EH (cell line): ENCODE measurements around the gene CDC42EP3.

Experiments used
- DNase-seq: peaks from one replicate; pipeline ENCODE4 v3.0.0-alpha.2; 2015; ENCODE audit warnings: low read depth

The CDC42EP3 gene

GRCh38 chr2:37683921-37684780 is 12.7 kb upstream of the CDC42EP3 start:
- no peak for DNase-seq

GRCh38 chr2:37683241-37683640 is 11.8 kb upstream of the CDC42EP3 start:
- DNase-seq: no peak

GRCh38 chr2:37682473-37682872 is 11.0 kb upstream of the CDC42EP3 start:
- no peak for DNase-seq

GRCh38 chr2:37681587-37681986 is 10.1 kb upstream of the CDC42EP3 start:
- DNase-seq: no peak

- DNase-seq: no peak
These were observed 7.7 kb upstream of the CDC42EP3 start for GRCh38 chr2:37679072-37679695.

GRCh38 chr2:37676274-37676673 is 4.8 kb upstream of the CDC42EP3 start:
- DNase-seq: peak; percentile 42

GRCh38 chr2:37674946-37675345 is 3.5 kb upstream of the CDC42EP3 start:
- DNase-seq: no peak

- no peak for DNase-seq
These were observed 1.4 kb upstream of the CDC42EP3 start for GRCh38 chr2:37672870-37673184.

GRCh38 chr2:37672104-37672869 is 845 bp upstream of the CDC42EP3 start:
- DNase-seq: peak; percentile 87

- DNase-seq: no peak
These were observed 318 bp upstream of the CDC42EP3 start for GRCh38 chr2:37671816-37672103.

- DNase-seq: peak; percentile 50
These were observed 949 bp downstream of the CDC42EP3 start for GRCh38 chr2:37670378-37671008.

GRCh38 chr2:37669446-37669845 is 2.0 kb downstream of the CDC42EP3 start:
- DNase-seq: peak; percentile 45

GRCh38 chr2:37667704-37668103 is 3.7 kb downstream of the CDC42EP3 start:
- DNase-seq: no peak

GRCh38 chr2:37666772-37667171 is 4.7 kb downstream of the CDC42EP3 start:
- DNase-seq: no peak

- DNase-seq: no peak
These were observed 5.7 kb downstream of the CDC42EP3 start for GRCh38 chr2:37665604-37666362.

GRCh38 chr2:37665043-37665442 is 6.4 kb downstream of the CDC42EP3 start:
- no peak for DNase-seq

- DNase-seq: no peak
These were observed 7.2 kb downstream of the CDC42EP3 start for GRCh38 chr2:37664231-37664643.

- no peak for DNase-seq
These were observed 8.1 kb downstream of the CDC42EP3 start for GRCh38 chr2:37663390-37663789.

GRCh38 chr2:37659723-37660122 is 11.7 kb downstream of the CDC42EP3 start:
- no peak for DNase-seq

- no peak for DNase-seq
These were observed 12.8 kb downstream of the CDC42EP3 start for GRCh38 chr2:37658682-37659081.

GRCh38 chr2:37657471-37657870 is 14.0 kb downstream of the CDC42EP3 start:
- no peak for DNase-seq
